ENCODE measurements around the gene NAE1.

DNA sequence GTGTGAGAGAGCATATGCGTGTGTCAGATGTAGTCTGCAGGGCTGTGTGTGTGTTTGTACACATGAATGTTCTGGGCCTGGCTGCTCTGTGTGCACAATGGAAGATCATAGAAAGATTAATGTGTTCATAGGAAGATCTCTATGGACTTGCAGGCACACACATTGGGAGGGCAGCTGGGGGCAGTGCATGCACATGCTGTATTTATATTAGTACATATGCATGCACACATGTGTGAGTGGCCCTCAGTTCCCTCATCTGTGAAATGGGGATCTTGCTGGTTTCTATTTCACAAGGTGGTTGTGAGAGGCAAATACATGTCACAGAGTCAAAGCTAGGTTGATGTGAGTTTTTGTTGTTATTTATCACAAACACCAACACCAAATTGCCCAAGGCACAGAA is 15.5 kb upstream of the NAE1 start:
- TF ChIP-seq POLR2A (IDR thresholded peaks at IDR 0.05): no peak
- TF ChIP-seq, protein P1, sequence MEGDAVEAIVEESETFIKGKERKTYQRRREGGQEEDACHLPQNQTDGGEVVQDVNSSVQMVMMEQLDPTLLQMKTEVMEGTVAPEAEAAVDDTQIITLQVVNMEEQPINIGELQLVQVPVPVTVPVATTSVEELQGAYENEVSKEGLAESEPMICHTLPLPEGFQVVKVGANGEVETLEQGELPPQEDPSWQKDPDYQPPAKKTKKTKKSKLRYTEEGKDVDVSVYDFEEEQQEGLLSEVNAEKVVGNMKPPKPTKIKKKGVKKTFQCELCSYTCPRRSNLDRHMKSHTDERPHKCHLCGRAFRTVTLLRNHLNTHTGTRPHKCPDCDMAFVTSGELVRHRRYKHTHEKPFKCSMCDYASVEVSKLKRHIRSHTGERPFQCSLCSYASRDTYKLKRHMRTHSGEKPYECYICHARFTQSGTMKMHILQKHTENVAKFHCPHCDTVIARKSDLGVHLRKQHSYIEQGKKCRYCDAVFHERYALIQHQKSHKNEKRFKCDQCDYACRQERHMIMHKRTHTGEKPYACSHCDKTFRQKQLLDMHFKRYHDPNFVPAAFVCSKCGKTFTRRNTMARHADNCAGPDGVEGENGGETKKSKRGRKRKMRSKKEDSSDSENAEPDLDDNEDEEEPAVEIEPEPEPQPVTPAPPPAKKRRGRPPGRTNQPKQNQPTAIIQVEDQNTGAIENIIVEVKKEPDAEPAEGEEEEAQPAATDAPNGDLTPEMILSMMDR (IDR thresholded peaks at IDR 0.05): no peak

All from adrenal gland (tissue), 5 donors.